Activated CD4-positive, alpha-beta T cell treated with anti-CD3 and anti-CD28 coated beads, Interleukin-2, amount 50 U/mL, for 16 hours (primary cell): Measurements from ENCODE around the gene MTHFD1.
"Not testable (repeated sequence)": the region's sequence is repeated elsewhere in the genome, so short reads cannot be mapped to it uniquely, and the experiment has no call there.

ENCODE experiments used
- DNase-seq: peaks from one replicate; pipeline ENCODE4 v3.0.0-alpha.2; 2020

MTHFD1 gene

GRCh38 chr14:64387782-64388532, at the start of gene MTHFD1:
MTHFD1 (plus strand) TSS chr14:64388353; CDS start chr14:64388428, 75 bp downstream.
- DNase-seq, result peak; percentile 99

GRCh38 chr14:64338616-64339316, 49.4 kb upstream of the MTHFD1 start:
- peak; percentile 98 for DNase-seq

GRCh38 chr14:64340560-64341196, 47.5 kb upstream of the MTHFD1 start:
- no peak for DNase-seq

- DNase-seq, result no peak
Observed at GRCh38 chr14:64347748-64348147, 40.4 kb upstream of the MTHFD1 start.

- DNase-seq, result no peak
Observed at GRCh38 chr14:64349741-64350490, 38.2 kb upstream of the MTHFD1 start.

- no peak for DNase-seq
Observed at GRCh38 chr14:64363265-64363846, 24.8 kb upstream of the MTHFD1 start.

- DNase-seq, result no peak
Observed at GRCh38 chr14:64364907-64365306, 23.2 kb upstream of the MTHFD1 start.

GRCh38 chr14:64365358-64365889, 22.7 kb upstream of the MTHFD1 start:
- DNase-seq, result not testable (repeated sequence)

GRCh38 chr14:64369201-64369600, 19.0 kb upstream of the MTHFD1 start:
- DNase-seq, result no peak

- peak; percentile 14 for DNase-seq
Observed at GRCh38 chr14:64387232-64387781, 846 bp upstream of the MTHFD1 start.

- DNase-seq, result peak; percentile 25
Observed at GRCh38 chr14:64388533-64389285, 556 bp downstream of the MTHFD1 start.

- no peak for DNase-seq
Observed at GRCh38 chr14:64391113-64391725, 3.1 kb downstream of the MTHFD1 start.

GRCh38 chr14:64391986-64392385, 3.8 kb downstream of the MTHFD1 start:
- no peak for DNase-seq

GRCh38 chr14:64393189-64393726, 5.1 kb downstream of the MTHFD1 start:
- DNase-seq, result not testable (repeated sequence)

GRCh38 chr14:64394423-64394822, 6.3 kb downstream of the MTHFD1 start:
- DNase-seq, result no peak

GRCh38 chr14:64394977-64395633, 7.0 kb downstream of the MTHFD1 start:
- no peak for DNase-seq

GRCh38 chr14:64400829-64401459, 12.8 kb downstream of the MTHFD1 start:
- DNase-seq, result no peak

- DNase-seq, result no peak
Observed at GRCh38 chr14:64401949-64402348, 13.8 kb downstream of the MTHFD1 start.

GRCh38 chr14:64405295-64405694, 17.1 kb downstream of the MTHFD1 start:
- DNase-seq, result no peak
